Naive thymus-derived CD4-positive, alpha-beta T cell (primary cell): Measurements from ENCODE around the gene OR10AD1. TPM values are rescaled to one million over a fixed set of nuclear protein-coding genes. Genes with fewer than 3 reads are reported as not detected.

Experiments used
- ATAC-seq: fragments of 150-1000 bp; cut with Tn5 transposase; 2 replicates; pipeline ENCODE4 v1.10.0; 2021; ENCODE audit warnings: mild to moderate bottlenecking, moderate library complexity
- CTCF ChIA-PET: fragments of 350-600 bp; sonication (Branson Sonifier 250); formaldehyde crosslinking; loops from one replicate; lab custom pipeline; 2021; ENCODE audit warnings: antibody characterized with exemption; lab: Charles Lee
- POLR2A ChIA-PET: fragments of 350-600 bp; sonication (Branson Sonifier 250); formaldehyde crosslinking; loops from one replicate; lab custom pipeline; 2021; ENCODE audit warnings: antibody characterized with exemption, inconsistent platforms; lab: Charles Lee
- DNase-seq, 9 donors: peaks; one replicate each; pipeline versions ENCODE4 v3.0.0 to v3.0.0-alpha.2; 2020 to 2022; ENCODE audit warnings: mixed read lengths in 1 of 9
- H3K27ac ChIP-seq: one replicate; pipeline ENCODE4 v1.7.0; 2013; ENCODE audit warnings: mild to moderate bottlenecking, low read depth, low read length, moderate library complexity
- H3K27me3 ChIP-seq, 2 donors: one replicate each; pipeline ENCODE4 v1.7.0; 2013; ENCODE audit warnings: low read length in 2 of 2, mild to moderate bottlenecking in 2 of 2, moderate library complexity in 2 of 2; ENCODE audit not compliant: control insufficient read depth in 2 of 2, insufficient read depth in 2 of 2
- H3K36me3 ChIP-seq, 3 experiments: 1 replicate in 2 of 3; 2 replicates in 1 of 3; pipeline ENCODE4 v1.7.0; 2013; ENCODE audit warnings: low read length in 3 of 3, mild to moderate bottlenecking in 3 of 3, moderate library complexity in 1 of 3; ENCODE audit not compliant: insufficient read depth in 3 of 3, control insufficient read depth in 2 of 3
- H3K4me1 ChIP-seq, 2 donors: one replicate each; pipeline ENCODE4 v1.7.0; 2013; ENCODE audit warnings: low read length in 2 of 2, mild to moderate bottlenecking in 2 of 2, moderate library complexity in 1 of 2; ENCODE audit not compliant: control insufficient read depth in 2 of 2, insufficient read depth in 2 of 2
- H3K4me3 ChIP-seq: 2 replicates; pipeline ENCODE4 v1.7.0; 2013; ENCODE audit warnings: mild to moderate bottlenecking, low read length
- H3K9me3 ChIP-seq, 3 experiments: 1 replicate in 2 of 3; 2 replicates in 1 of 3; pipeline ENCODE4 v1.7.0; 2013; ENCODE audit warnings: low read length in 3 of 3; ENCODE audit not compliant: control insufficient read depth in 2 of 3
- H3K27ac Mint-ChIP-seq, 9 donors: one replicate each; pipeline ENCODE4 v1.8.0; 2020 to 2022; ENCODE audit warnings: mixed read lengths in 9 of 9, mild to moderate bottlenecking in 8 of 9, moderate library complexity in 5 of 9, inconsistent platforms in 2 of 9
- H3K27me3 Mint-ChIP-seq, 5 donors: one replicate each; pipeline ENCODE4 v1.8.0; 2021 to 2022; ENCODE audit warnings: mixed read lengths in 5 of 5, mild to moderate bottlenecking in 1 of 5
- H3K36me3 Mint-ChIP-seq, 5 donors: one replicate each; pipeline ENCODE4 v1.8.0; 2020 to 2022; ENCODE audit warnings: mixed read lengths in 5 of 5, mild to moderate bottlenecking in 3 of 5, inconsistent platforms in 1 of 5
- H3K4me1 Mint-ChIP-seq, 7 donors: one replicate each; pipeline ENCODE4 v1.8.0; 2020 to 2022; ENCODE audit warnings: mixed read lengths in 7 of 7, mild to moderate bottlenecking in 3 of 7, inconsistent platforms in 1 of 7
- H3K4me3 Mint-ChIP-seq, 10 donors: one replicate each; pipeline ENCODE4 v1.8.0; 2020 to 2022; ENCODE audit warnings: mild to moderate bottlenecking in 10 of 10, mixed read lengths in 10 of 10, moderate library complexity in 6 of 10, inconsistent platforms in 2 of 10
- H3K9me3 Mint-ChIP-seq, 11 donors: one replicate each; pipeline ENCODE4 v1.8.0; 2020 to 2022; ENCODE audit warnings: mixed read lengths in 11 of 11, mild to moderate bottlenecking in 4 of 11, inconsistent platforms in 1 of 11, moderate library complexity in 1 of 11
- intact Hi-C, 2 donors: fragments of 100-400 bp; cut with micrococcal nuclease; formaldehyde crosslinking; loops; one replicate each; pipeline ENCODE4 v1.15.1; 2023
- polyA plus RNA-seq, 2 donors: library from polyadenylated mRNA; unstranded; fragments of 300-500 nt; fragmentation: Illumina TruSeq; gene quantifications; one replicate each; pipeline ENCODE4 v1.2.3, GENCODE V29; 2021
- total RNA-seq, 6 experiments: library from RNA in 5 of 6; stranded (reverse) in 5 of 6; gene quantifications; 1 replicate in 5 of 6; 2 replicates in 1 of 6; pipeline ENCODE4 v1.2.3 and lab custom pipeline; 2021 to 2026

Gene OR10AD1
- total and polyA plus RNA-seq, 7 experiments from 2014 or later = not detected

GRCh38 chr12:48183091-48183875, 19.8 kb downstream of the OR10AD1 start, which contains the start of gene CCDC184:
Gene CCDC184 (plus strand): TSS chr12:48183644. CDS start chr12:48184123, 479 bp downstream.
- H3K4me1 Mint-ChIP-seq = peaks cover 5 to 28% (median 8%) of the 10 kb centered on the region in 7 donors
- peaks cover 6 to 11% of the 10 kb centered on the region in 2 donors for H3K4me1 ChIP-seq
- H3K27me3 Mint-ChIP-seq = peaks cover 21 to 81% (median 38%) of the 10 kb centered on the region in 5 donors
- H3K4me3 Mint-ChIP-seq = peak within 1 kb of the TSS; percentile 91 to 98 (median 96)
- peak within 1 kb of the TSS; percentile 80 for H3K4me3 ChIP-seq
- H3K27ac Mint-ChIP-seq = peak within 1 kb of the TSS; percentile 60 to 95 (median 86)
- ChIA-PET POLR2A (interaction anchor here (0.7 to 2.5 kb wide), 8 partner anchors 8 to 478 kb away, joined by 3 to 52 read pairs (median 4); partner anchors contain the start of genes ASB8, RPAP3 and SENP1), CTCF (interaction anchor here (0.5 to 3.0 kb wide), 7 partner anchors 9 to 698 kb away, joined by 3 to 33 read pairs (median 3); no protein-coding TSS in a partner anchor)
- no peaks in the 10 kb centered on the region for H3K36me3 Mint-ChIP-seq
- ATAC-seq (peak; percentile 84), DNase-seq (peak; percentile 58 to 85 (median 83))
- no peaks in the 10 kb centered on the region for H3K36me3 ChIP-seq
- H3K27ac ChIP-seq = peak within 1 kb of the TSS; percentile 59
- peaks cover 0 to 4% of the 10 kb centered on the region in 2 donors for H3K27me3 ChIP-seq
- no peaks in the 10 kb centered on the region for H3K9me3 Mint-ChIP-seq
- H3K9me3 ChIP-seq = no peaks in the 10 kb centered on the region
- intact Hi-C loops = loop anchor here (1.0 to 5.0 kb wide), 10 partner anchors 15 to 499 kb away; partner anchors contain the start of genes ASB8 (in 2 of the 2), COL2A1 (in 1 of the 2), KANSL2 (in 1 of the 2) and RPAP3 (in 1 of the 2)

- H3K36me3 ChIP-seq = no peaks in the 10 kb centered on the region
- H3K4me3 Mint-ChIP-seq = peak overlapping the region; percentile 91 to 98 (median 96)
- peaks cover 21 to 81% (median 38%) of the 10 kb centered on the region in 5 donors for H3K27me3 Mint-ChIP-seq
- ATAC-seq (no peak), DNase-seq (no peak)
- peaks cover 6 to 11% of the 10 kb centered on the region in 2 donors for H3K4me1 ChIP-seq
- no peaks in the 10 kb centered on the region for H3K36me3 Mint-ChIP-seq
- H3K27ac ChIP-seq = peak overlapping the region; percentile 59
- H3K4me1 Mint-ChIP-seq = peaks cover 5 to 28% (median 8%) of the 10 kb centered on the region in 7 donors
- ChIA-PET CTCF (interaction anchor here (0.5 to 3.0 kb wide), 7 partner anchors 9 to 699 kb away, joined by 3 to 33 read pairs (median 3); no protein-coding TSS in a partner anchor), POLR2A (interaction anchor here (0.7 to 2.5 kb wide), 8 partner anchors 9 to 477 kb away, joined by 3 to 52 read pairs (median 4); partner anchors contain the start of genes ASB8, RPAP3 and SENP1)
- H3K4me3 ChIP-seq = peak overlapping the region; percentile 80
- intact Hi-C loops = loop anchor here (1.0 to 5.0 kb wide), 10 partner anchors 16 to 500 kb away; partner anchors contain the start of genes ASB8 (in 2 of the 2), COL2A1 (in 1 of the 2), KANSL2 (in 1 of the 2) and RPAP3 (in 1 of the 2)
- H3K27me3 ChIP-seq = peaks cover 0 to 4% of the 10 kb centered on the region in 2 donors
- peak overlapping the region; percentile 4 to 95 (median 86) for H3K27ac Mint-ChIP-seq
- H3K9me3 ChIP-seq = no peaks in the 10 kb centered on the region
- no peaks in the 10 kb centered on the region for H3K9me3 Mint-ChIP-seq
Measured at GRCh38 chr12:48182631-48183030, 20.5 kb downstream of the OR10AD1 start.

GRCh38 chr12:48180857-48181495, 22.1 kb downstream of the OR10AD1 start:
- ATAC-seq (no peak), DNase-seq (no peak)
- Mint-ChIP-seq H3K4me1 (peaks cover 5 to 29% (median 8%) of the 10 kb centered on the region in 7 donors), H3K27ac (peak overlapping the region in 2 of 9 donors; percentile 28 to 29), H3K36me3 (no peaks in the 10 kb centered on the region), H3K27me3 (peaks cover 19 to 77% (median 47%) of the 10 kb centered on the region in 5 donors), H3K4me3 (no peak overlapping the region), H3K9me3 (no peaks in the 10 kb centered on the region)
- Histone ChIP-seq H3K9me3 (no peaks in the 10 kb centered on the region), H3K27ac (no peak overlapping the region), H3K4me3 (no peak overlapping the region), H3K4me1 (peaks cover 6 to 11% of the 10 kb centered on the region in 2 donors), H3K36me3 (no peaks in the 10 kb centered on the region), H3K27me3 (peaks cover 0 to 4% of the 10 kb centered on the region in 2 donors)
- ChIA-PET CTCF (interaction anchor here (0.6 to 0.8 kb wide), 2 partner anchors 96 to 468 kb away, joined by 3 read pairs; no protein-coding TSS in a partner anchor), POLR2A (interaction anchor here (0.5 to 0.9 kb wide), 2 partner anchors 17 to 84 kb away, joined by 3 read pairs; no protein-coding TSS in a partner anchor)
- intact Hi-C loops = loop anchor here (5.0 kb wide), 3 partner anchors 171 to 474 kb away; partner anchors contain the start of genes COL2A1 (in 1 of the 2), RPAP3 (in 1 of the 2) and ZNF641 (in 1 of the 2)

GRCh38 chr12:48180424-48180823, 22.7 kb downstream of the OR10AD1 start:
- H3K27me3 Mint-ChIP-seq = peaks cover 13 to 71% (median 42%) of the 10 kb centered on the region in 5 donors
- Histone ChIP-seq H3K9me3 (no peaks in the 10 kb centered on the region), H3K4me3 (no peak overlapping the region), H3K36me3 (no peaks in the 10 kb centered on the region), H3K4me1 (peaks cover 6 to 11% of the 10 kb centered on the region in 2 donors), H3K27me3 (peaks cover 0 to 4% of the 10 kb centered on the region in 2 donors), H3K27ac (no peak overlapping the region)
- intact Hi-C loops = loop anchor here (5.0 kb wide), 3 partner anchors 172 to 473 kb away; partner anchors contain the start of genes COL2A1 (in 1 of the 2), RPAP3 (in 1 of the 2) and ZNF641 (in 1 of the 2)
- H3K27ac Mint-ChIP-seq = peak overlapping the region in 2 of 9 donors; percentile 28 to 29
- ChIA-PET POLR2A (interaction anchor here (1.4 kb wide), 1 partner anchor 25 kb away, joined by 3 read pairs; no protein-coding TSS in a partner anchor), CTCF (interaction anchor here (1.4 kb wide), 1 partner anchor 9 kb away, joined by 5 read pairs; no protein-coding TSS in a partner anchor)
- no peaks in the 10 kb centered on the region for H3K9me3 Mint-ChIP-seq
- ATAC-seq = no peak
- peaks cover 5 to 32% (median 12%) of the 10 kb centered on the region in 7 donors for H3K4me1 Mint-ChIP-seq
- no peak for DNase-seq
- H3K4me3 Mint-ChIP-seq = no peak overlapping the region
- H3K36me3 Mint-ChIP-seq = no peaks in the 10 kb centered on the region

DNA sequence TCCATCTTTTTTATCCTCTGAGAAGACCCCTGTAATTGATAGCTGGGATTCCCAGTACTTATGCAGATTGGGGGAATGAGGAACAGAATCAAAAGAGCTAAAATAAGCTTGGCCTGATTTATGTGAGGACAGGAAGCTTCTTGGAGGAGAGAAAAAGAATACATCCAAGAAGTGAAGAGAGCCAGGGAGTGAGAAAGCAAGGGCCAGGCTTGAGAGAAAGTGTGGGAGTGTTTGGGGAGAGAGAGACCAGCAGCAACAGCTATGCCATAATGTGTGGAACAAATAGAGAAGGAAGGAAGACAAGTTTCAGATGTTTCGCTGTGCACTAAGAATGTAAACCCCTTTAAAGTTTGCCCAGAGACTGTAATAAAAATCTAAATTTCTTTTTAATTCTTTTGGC, 23.6 kb downstream of the OR10AD1 start:
- ATAC-seq (no peak), DNase-seq (no peak)
- POLR2A ChIA-PET = interaction anchor here (1.0 to 1.4 kb wide), 2 partner anchors 22 to 25 kb away, joined by 3 to 4 read pairs; partner anchors contain the start of gene ASB8
- Histone ChIP-seq H3K36me3 (no peaks in the 10 kb centered on the region), H3K9me3 (no peaks in the 10 kb centered on the region), H3K4me1 (peaks cover 6 to 10% of the 10 kb centered on the region in 2 donors), H3K27me3 (peaks cover 0 to 4% of the 10 kb centered on the region in 2 donors), H3K4me3 (no peak overlapping the region), H3K27ac (no peak overlapping the region)
- CTCF ChIA-PET = interaction anchor here (1.2 to 1.4 kb wide), 2 partner anchors 9 to 10 kb away, joined by 5 read pairs; no protein-coding TSS in a partner anchor
- no peaks in the 10 kb centered on the region for H3K9me3 Mint-ChIP-seq
- H3K36me3 Mint-ChIP-seq = no peaks in the 10 kb centered on the region
- intact Hi-C loops = no loop called here
- no peak overlapping the region for H3K27ac Mint-ChIP-seq
- H3K27me3 Mint-ChIP-seq = peaks cover 4 to 62% (median 32%) of the 10 kb centered on the region in 5 donors
- peak overlapping the region in 1 of 10 donors; percentile 4 for H3K4me3 Mint-ChIP-seq
- H3K4me1 Mint-ChIP-seq = peaks cover 5 to 30% (median 12%) of the 10 kb centered on the region in 7 donors
